RCC 7860 (cell line): ENCODE data around the gene RPL32.
A peak's percentile ranks its signal among the peaks of the same experiment; 100 is the strongest.

Experiments
- DNase-seq: peaks from one replicate; pipeline ENCODE4 v3.0.0-alpha.2; 2015; ENCODE audit warnings: low spot score
- FAIRE-seq: peaks from 2 replicates; lab custom pipeline; 2012; peaks lifted over from hg19 to GRCh38; lab: Jason Lieb, UNC

RPL32 gene

GRCh38 chr3:12833222-12834161 is 7.9 kb downstream of the RPL32 start:
- no peak for DNase-seq
- FAIRE-seq = no peak

GRCh38 chr3:12832350-12833221 is 8.8 kb downstream of the RPL32 start:
- no peak for DNase-seq

GRCh38 chr3:12831301-12831866 is 10.0 kb downstream of the RPL32 start:
- DNase-seq = no peak

More at GRCh38 chr3:12832350-12833221, 8.8 kb downstream of the RPL32 start:
- no peak for FAIRE-seq

DNA sequence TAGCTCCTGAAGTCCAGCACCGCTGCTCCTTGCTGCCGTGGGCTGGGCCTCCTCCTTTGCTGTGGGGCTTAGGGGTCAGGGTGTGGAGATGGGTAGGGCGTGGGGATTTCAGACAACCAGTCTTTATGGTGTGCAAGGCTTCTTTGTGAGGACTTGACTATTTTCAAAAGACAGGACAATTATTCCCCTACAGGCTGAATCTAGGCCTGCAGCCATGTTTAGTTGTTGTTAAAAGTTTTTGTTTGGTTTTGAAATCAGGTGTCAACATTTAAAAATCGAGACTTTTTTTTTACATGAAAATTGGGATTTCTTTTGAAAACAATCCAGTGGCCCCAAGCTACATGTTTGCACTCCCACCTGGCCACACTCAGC is 10.6 kb downstream of the RPL32 start:
- DNase-seq = no peak
- no peak for FAIRE-seq

More at GRCh38 chr3:12831301-12831866, 10.0 kb downstream of the RPL32 start:
- FAIRE-seq = no peak

GRCh38 chr3:12829886-12830784 is 11.2 kb downstream of the RPL32 start:
- FAIRE-seq (no peak), DNase-seq (no peak)

DNA sequence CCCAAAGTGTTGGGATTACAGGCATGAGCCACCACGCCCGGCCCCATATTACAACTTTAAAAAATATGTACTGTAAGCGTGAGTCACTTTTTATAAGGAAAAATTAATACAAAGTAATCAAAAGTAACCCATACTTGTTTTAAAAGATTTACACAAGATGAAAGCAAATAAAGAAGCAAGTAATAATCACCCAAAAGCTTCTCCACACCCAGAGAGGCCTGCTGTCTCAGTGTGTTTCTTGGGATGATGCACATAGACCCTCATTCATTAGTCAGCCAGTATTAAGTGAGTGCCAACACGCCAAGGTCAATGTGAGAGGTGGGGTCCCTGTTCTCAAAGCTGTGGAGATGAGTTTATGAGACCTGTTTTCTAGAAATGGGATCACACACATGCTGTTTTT is 12.0 kb downstream of the RPL32 start:
- DNase-seq = no peak
- no peak for FAIRE-seq

DNA sequence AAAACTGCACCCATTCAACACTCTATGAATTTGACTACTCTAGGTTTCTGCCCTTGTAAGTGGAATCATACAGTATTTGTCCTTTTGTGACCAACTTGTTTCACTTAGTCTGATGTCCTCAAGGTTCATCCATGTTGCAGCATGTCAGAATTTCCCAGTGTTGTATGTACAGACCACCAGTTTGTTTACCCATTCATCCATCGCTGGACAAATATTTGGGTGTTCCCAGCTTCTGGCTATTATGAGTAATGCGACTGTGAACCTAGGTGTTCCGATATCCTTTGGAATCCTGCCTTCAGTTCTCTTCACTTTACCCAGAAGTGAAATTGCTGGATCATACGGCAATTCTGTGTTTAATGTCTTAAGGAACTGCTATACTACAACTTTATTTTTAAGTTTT is 12.6 kb downstream of the RPL32 start:
- DNase-seq (no peak), FAIRE-seq (no peak)

GRCh38 chr3:12825156-12825555 is 16.2 kb downstream of the RPL32 start:
- FAIRE-seq = no peak
- DNase-seq = no peak

DNA sequence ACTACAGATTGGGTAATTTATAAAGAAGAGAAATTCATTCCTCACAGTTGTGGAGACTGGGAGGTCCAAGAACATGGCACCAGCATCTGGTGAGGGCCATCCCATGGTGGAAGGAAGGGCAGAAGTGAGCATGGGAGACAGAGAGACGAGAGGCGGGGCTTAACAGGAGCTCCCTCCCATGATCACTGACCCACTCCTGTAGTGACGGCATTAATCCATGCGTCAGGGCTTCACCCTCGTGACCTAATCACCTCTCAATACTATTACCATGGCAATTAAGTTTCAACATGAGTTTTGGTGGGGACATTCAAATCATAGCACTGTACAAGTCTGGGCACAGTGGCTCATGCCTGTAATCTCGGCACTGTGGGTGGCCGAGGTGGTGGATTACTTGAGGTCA is 17.1 kb downstream of the RPL32 start:
- no peak for FAIRE-seq
- no peak for DNase-seq

DNA sequence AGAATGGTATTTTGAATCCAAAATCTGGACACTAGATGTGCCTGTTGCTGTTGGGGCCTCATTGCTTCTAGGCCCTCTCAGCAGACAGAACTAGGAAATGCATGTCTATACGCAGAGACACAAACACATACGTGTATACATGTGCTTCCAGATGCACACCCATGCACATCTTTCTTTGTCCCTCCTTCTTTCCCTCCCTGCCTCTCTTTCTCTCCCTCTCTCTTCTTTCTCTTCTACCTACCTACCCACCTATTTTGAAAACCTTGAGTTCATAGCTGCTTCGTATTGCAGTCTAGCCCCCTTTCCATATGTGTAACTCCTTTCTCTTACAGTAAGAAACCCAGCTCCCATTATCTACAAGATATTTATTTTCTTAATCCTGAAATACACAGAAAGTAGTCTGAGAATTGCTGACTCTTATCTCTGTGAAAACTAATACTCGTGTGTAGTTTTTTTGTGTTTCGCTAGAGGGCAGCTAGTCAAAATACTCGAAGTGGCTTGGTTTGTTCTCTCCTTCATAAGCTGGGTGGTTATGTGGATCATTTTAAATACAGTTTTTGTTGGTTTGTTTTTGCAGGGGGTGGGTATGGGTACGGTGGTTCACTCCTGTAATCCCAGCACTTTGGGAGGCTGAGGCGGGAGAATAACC is 18.5 kb downstream of the RPL32 start:
- no peak for DNase-seq
- peak; percentile 29 for FAIRE-seq

DNA sequence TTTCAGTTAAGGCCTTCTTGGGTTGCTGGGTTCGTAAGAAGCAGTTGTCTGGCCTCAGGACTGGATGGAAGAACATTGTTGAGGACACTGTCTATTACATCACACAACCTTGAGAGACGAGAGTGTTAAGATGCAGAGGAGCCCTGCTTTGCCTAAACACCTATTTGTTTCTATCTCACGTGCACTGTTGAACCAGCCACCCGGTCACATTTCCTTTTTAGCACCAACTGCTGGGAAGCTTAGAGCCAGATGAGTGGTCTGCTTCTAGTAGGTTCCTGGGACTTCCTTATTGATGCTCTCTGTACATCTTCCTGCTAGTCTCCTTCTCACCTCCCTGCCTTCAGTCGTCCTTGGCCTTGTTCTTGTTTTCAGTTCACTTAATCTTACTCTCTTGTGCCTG is 22.6 kb downstream of the RPL32 start:
- DNase-seq (no peak), FAIRE-seq (no peak)

DNA sequence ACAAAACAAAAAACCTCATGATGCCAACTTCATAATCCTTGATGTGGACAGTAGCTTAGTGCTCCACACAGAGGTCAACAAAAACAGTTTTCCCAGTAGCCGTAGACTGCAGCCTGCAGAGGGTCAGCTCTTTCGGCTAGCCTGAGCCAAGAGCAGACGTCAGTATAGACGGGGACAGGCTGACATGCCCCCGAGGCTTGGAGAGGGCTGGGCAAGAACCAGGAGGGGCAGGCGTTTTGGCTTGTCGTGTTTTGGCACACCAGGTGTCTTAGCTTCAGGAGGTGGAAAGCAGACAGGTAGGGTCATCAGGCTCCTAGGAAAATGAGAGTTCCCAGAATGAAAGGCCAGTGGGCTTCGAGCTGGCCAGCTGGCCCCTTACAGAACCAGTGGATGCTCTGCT is 23.1 kb downstream of the RPL32 start:
- no peak for FAIRE-seq

GRCh38 chr3:12817343-12817710 is 24.0 kb downstream of the RPL32 start:
- FAIRE-seq (no peak), DNase-seq (no peak)

More for the DNA sequence above, 23.1 kb downstream of the RPL32 start:
- DNase-seq = no peak

GRCh38 chr3:12816521-12817342 is 24.6 kb downstream of the RPL32 start:
- DNase-seq (no peak), FAIRE-seq (no peak)

- DNase-seq = no peak
- FAIRE-seq = no peak
These were observed 25.6 kb downstream of the RPL32 start for GRCh38 chr3:12815719-12816118.

DNA sequence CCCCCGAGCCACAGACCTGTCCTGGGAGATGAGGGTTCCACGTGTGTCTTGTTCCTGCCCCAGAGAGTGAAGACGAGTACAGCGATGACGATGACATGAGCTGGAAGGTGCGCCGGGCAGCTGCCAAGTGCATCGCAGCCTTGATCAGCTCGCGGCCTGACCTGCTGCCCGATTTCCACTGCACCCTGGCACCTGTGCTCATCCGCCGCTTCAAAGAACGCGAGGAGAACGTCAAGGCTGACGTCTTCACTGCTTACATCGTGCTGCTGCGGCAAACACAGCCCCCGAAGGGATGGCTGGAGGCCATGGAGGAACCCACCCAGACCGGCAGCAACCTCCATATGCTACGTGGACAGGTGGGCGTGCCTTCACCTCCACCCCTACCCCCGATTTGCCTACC is 26.3 kb downstream of the RPL32 start:
- FAIRE-seq (no peak), DNase-seq (no peak)

DNA sequence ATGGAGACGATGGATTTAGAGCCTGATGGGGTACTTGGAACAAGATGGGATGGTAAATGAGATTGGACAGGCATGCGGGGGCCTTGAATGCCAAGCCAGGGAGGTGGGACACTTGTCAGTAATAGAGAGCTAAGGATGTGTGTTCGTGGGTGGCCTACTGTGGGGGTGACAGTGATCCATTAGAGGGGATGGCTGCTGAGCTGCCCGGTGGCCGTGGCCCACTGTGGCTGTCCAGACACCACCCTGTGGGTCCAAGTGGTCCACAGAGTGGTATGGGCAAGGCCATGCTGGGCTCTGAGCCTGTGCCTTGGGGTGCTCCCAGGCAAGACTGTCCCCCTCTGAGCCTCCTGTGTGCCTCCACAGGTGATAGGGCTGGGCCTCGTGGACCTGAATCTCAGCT is 27.4 kb downstream of the RPL32 start:
- DNase-seq (no peak), FAIRE-seq (no peak)

GRCh38 chr3:12812812-12813211 is 28.6 kb downstream of the RPL32 start:
- DNase-seq = no peak
- no peak for FAIRE-seq

DNA sequence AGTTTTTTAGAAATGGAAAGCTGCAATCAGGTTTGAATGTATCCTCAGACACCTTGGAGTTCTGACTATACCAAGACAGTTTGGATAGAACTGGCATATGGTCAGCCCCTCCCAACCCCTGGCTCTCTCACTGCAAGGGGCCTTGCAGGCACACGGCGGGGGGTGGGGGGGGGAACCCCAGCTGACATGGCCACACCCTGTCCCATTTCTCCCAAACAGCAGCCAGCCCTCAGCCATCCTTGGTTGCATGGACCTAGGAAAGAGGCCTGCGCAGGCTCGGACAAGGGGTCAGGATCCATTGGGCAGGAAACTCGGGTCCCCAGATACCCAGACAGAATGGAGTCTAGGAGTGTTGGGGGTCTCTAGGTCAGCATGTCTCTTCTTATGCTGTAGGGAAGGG is 30.4 kb downstream of the RPL32 start:
- DNase-seq (no peak), FAIRE-seq (no peak)
